HepG2 (cell line): Measurements from ENCODE around the gene DLX5. TPM values are rescaled to one million over a fixed set of nuclear protein-coding genes. Genes with fewer than 3 reads are reported as not detected.

Experiments used
- ATF1 ChIP-seq: IDR thresholded peaks from 2 replicates; pipeline ENCODE4 v1.6.1; 2016; ENCODE audit warnings: mild to moderate bottlenecking, control low read depth
- CHCHD3 ChIP-seq: sonication (generic); formaldehyde crosslinking; IDR thresholded peaks from 2 replicates; pipeline ENCODE4 v1.8.0; 2022; ENCODE audit warnings: mild to moderate bottlenecking, missing genetic modification reagents, moderate library complexity
- EEA1 ChIP-seq: sonication (generic); formaldehyde crosslinking; IDR thresholded peaks from 2 replicates; pipeline ENCODE4 v1.5.1; 2020; ENCODE audit warnings: mild to moderate bottlenecking, missing genetic modification reagents, borderline replicate concordance
- ELF4 ChIP-seq: sonication (generic); formaldehyde crosslinking; IDR thresholded peaks from 2 replicates; pipeline ENCODE4 v1.5.0; 2020; ENCODE audit warnings: missing genetic modification reagents, mild to moderate bottlenecking, moderate library complexity, borderline replicate concordance
- ETV6 ChIP-seq: sonication (generic); formaldehyde crosslinking; conservative IDR thresholded peaks from 2 replicates; pipeline ENCODE4 v1.4.0; 2020; ENCODE audit warnings: missing genetic modification reagents
- FOXO1 ChIP-seq: sonication (generic); formaldehyde crosslinking; IDR thresholded peaks from 2 replicates; pipeline ENCODE4 v1.4.0; 2020; ENCODE audit warnings: missing genetic modification reagents
- JARID2 ChIP-seq: sonication (generic); formaldehyde crosslinking; IDR thresholded peaks from 2 replicates; pipeline ENCODE4 v1.8.1; 2023; ENCODE audit warnings: missing genetic modification reagents, inconsistent platforms; ENCODE audit not compliant: insufficient replicate concordance
- KDM3A ChIP-seq: IDR thresholded peaks from 2 replicates; pipeline ENCODE4 v1.6.1; 2018; ENCODE audit warnings: low read depth, missing compliant biosample characterization
- MTA3 ChIP-seq: sonication (generic); formaldehyde crosslinking; IDR thresholded peaks from 2 replicates; pipeline ENCODE4 v1.4.0; 2020; ENCODE audit warnings: missing genetic modification reagents
- NFAT5 ChIP-seq: sonication (generic); formaldehyde crosslinking; IDR thresholded peaks from 2 replicates; pipeline ENCODE4 v1.4.0; 2020; ENCODE audit warnings: missing genetic modification reagents
- NPAS2 ChIP-seq: sonication (generic); formaldehyde crosslinking; IDR thresholded peaks from 2 replicates; pipeline ENCODE4 v1.8.0; 2022; ENCODE audit warnings: mild to moderate bottlenecking, missing genetic modification reagents, borderline replicate concordance
- NR2F6 ChIP-seq, 2 experiments: IDR thresholded peaks; 2 replicates each; pipeline ENCODE4 v1.6.1; 2016; ENCODE audit warnings: antibody characterized with exemption in 1 of 2, mild to moderate bottlenecking in 1 of 2
- SALL2 ChIP-seq: sonication (generic); formaldehyde crosslinking; IDR thresholded peaks from 2 replicates; pipeline ENCODE4 v1.8.1; 2023; ENCODE audit warnings: mild to moderate bottlenecking, missing genetic modification reagents, inconsistent platforms
- TCF7 ChIP-seq: sonication (generic); IDR thresholded peaks from 2 replicates; pipeline ENCODE4 v1.6.1; 2016; ENCODE audit warnings: antibody characterized with exemption, low read depth
- THYN1 ChIP-seq: sonication (generic); formaldehyde crosslinking; IDR thresholded peaks from 2 replicates; pipeline ENCODE4 v1.8.1; 2023; ENCODE audit warnings: low read depth, mild to moderate bottlenecking, moderate library complexity, missing genetic modification reagents, borderline replicate concordance
- U2AF2 ChIP-seq: fragments of 200-400 bp; formaldehyde crosslinking; IDR thresholded peaks from 2 replicates; pipeline ENCODE4 v1.6.1; 2017; ENCODE audit warnings: low read depth, mild to moderate bottlenecking, low read length
- ZC3H4 ChIP-seq: sonication (generic); formaldehyde crosslinking; IDR thresholded peaks from 2 replicates; pipeline ENCODE4 v1.4.0; 2020; ENCODE audit warnings: missing genetic modification reagents, borderline replicate concordance
- ZNF17 ChIP-seq: sonication (generic); formaldehyde crosslinking; IDR thresholded peaks from 2 replicates; pipeline ENCODE4 v1.5.0; 2020; ENCODE audit warnings: mild to moderate bottlenecking, missing genetic modification reagents
- ZNF20 ChIP-seq: sonication (generic); formaldehyde crosslinking; IDR thresholded peaks from 2 replicates; pipeline ENCODE4 v1.4.0; 2020; ENCODE audit warnings: mild to moderate bottlenecking, moderate library complexity, missing genetic modification reagents
- ZNF260 ChIP-seq: sonication (generic); formaldehyde crosslinking; IDR thresholded peaks from 2 replicates; pipeline ENCODE4 v1.4.0; 2020; ENCODE audit warnings: missing genetic modification reagents, low read depth, mild to moderate bottlenecking, borderline replicate concordance
- ZNF329 ChIP-seq: sonication (generic); formaldehyde crosslinking; IDR thresholded peaks from 2 replicates; pipeline ENCODE4 v1.9.0; 2021; ENCODE audit warnings: low read depth, mild to moderate bottlenecking, missing genetic modification reagents
- ZNF362 ChIP-seq: sonication (generic); formaldehyde crosslinking; IDR thresholded peaks from 2 replicates; pipeline ENCODE4 v1.4.0; 2020; ENCODE audit warnings: missing genetic modification reagents, mild to moderate bottlenecking, borderline replicate concordance
- ZNF549 ChIP-seq: sonication (generic); formaldehyde crosslinking; IDR thresholded peaks from 2 replicates; pipeline ENCODE4 v1.5.0; 2020; ENCODE audit warnings: missing genetic modification reagents
- ZNF615 ChIP-seq: sonication (generic); formaldehyde crosslinking; IDR thresholded peaks from 2 replicates; pipeline ENCODE4 v1.5.0; 2020; ENCODE audit warnings: mild to moderate bottlenecking, missing genetic modification reagents, borderline replicate concordance
- ZNF75D ChIP-seq: sonication (generic); formaldehyde crosslinking; IDR thresholded peaks from 2 replicates; pipeline ENCODE4 v1.8.1; 2023; ENCODE audit warnings: missing genetic modification reagents, mild to moderate bottlenecking, borderline replicate concordance
- polyA plus RNA-seq, 8 experiments: library from polyadenylated mRNA; depleted of rRNA in 3 of 8; stranded (reverse) in 7 of 8; unstranded in 1 of 8; fragments of >200 nt; fragmentation: Illumina TruSeq in 4 of 8; extraction: Trizol in 4 of 8; gene quantifications; 2 replicates each; pipeline versions ENCODE4 v1.2.1 to v1.2.3, GENCODE V29; 2011 to 2016; ENCODE audit warnings: low read depth in 4 of 8, missing spikeins in 1 of 8, mixed read lengths in 1 of 8; ENCODE audit not compliant: insufficient read depth in 1 of 8
- total RNA-seq, 5 experiments: library from RNA; depleted of rRNA; stranded (reverse); fragments of >200 nt; fragmentation: Illumina TruSeq; extraction: Trizol; gene quantifications; 2 replicates each; pipeline ENCODE4 v1.2.3, GENCODE V29; 2016; ENCODE audit warnings: low read depth in 1 of 5

The DLX5 gene
- total and polyA plus RNA-seq, 2 of the 13 experiments (the other 11 are each of a cell fraction or from before 2014, with no cell fraction given) = not detected

- no peak for TF ChIP-seq MTA3 (CRISPR knock-in tag)
- TF ChIP-seq ZNF362 (CRISPR knock-in tag) = no peak
- no peak for TF ChIP-seq THYN1 (CRISPR knock-in tag)
- TF ChIP-seq NFAT5 (CRISPR knock-in tag) = peak; percentile 27; the same call in 1 of the 2 replicates
- TF ChIP-seq ZNF17 (CRISPR knock-in tag) = no peak
- no peak for TF ChIP-seq ZNF260 (CRISPR knock-in tag)
- TF ChIP-seq KDM3A = no peak
- TF ChIP-seq FOXO1 (CRISPR knock-in tag) = no peak
- no peak for TF ChIP-seq ZNF549 (CRISPR knock-in tag)
- TF ChIP-seq ATF1 (CRISPR knock-in tag) = no peak
- no peak for TF ChIP-seq ZNF75D
- no peak for TF ChIP-seq JARID2
- no peak for TF ChIP-seq ETV6 (CRISPR knock-in tag)
- no peak for TF ChIP-seq NPAS2 (CRISPR knock-in tag)
- no peak for TF ChIP-seq ZNF615
- no peak for TF ChIP-seq ELF4 (CRISPR knock-in tag)
- no peak for TF ChIP-seq SALL2 (CRISPR knock-in tag)
- TF ChIP-seq ZNF20 (CRISPR knock-in tag) = no peak
- peak; percentile 71; the same call in 1 of the 2 replicates for TF ChIP-seq ZNF329 (CRISPR knock-in tag)
- TF ChIP-seq ZC3H4 (CRISPR knock-in tag) = no peak
- TF ChIP-seq TCF7 = no peak
- TF ChIP-seq NR2F6 (IDR thresholded peaks at IDR 0.05) = no peak
- TF ChIP-seq NR2F6 (CRISPR knock-in tag; IDR thresholded peaks at IDR 0.05) = peak; percentile 11; the same call in 1 of the 2 replicates
- no peak for TF ChIP-seq U2AF2
- no peak for TF ChIP-seq CHCHD3
- TF ChIP-seq EEA1 = no peak
Measured at GRCh38 chr7:97006055-97006815, 18.4 kb downstream of the DLX5 start (continued).
